Left ventricle myocardium inferior (tissue), 1 donor: Measurements from ENCODE around the gene TANC1. TPM values are rescaled to one million over a fixed set of nuclear protein-coding genes. Genes with fewer than 3 reads are reported as not detected.

Experiments
- DNase-seq: peaks from one replicate; pipeline ENCODE4 v3.0.0-alpha.2; 2020
- H3K27ac ChIP-seq: fragments of 200-600 bp; replicated peaks from 2 replicates; pipeline ENCODE4 v1.8.0; 2021
- H3K27me3 ChIP-seq: fragments of 200-600 bp; 2 replicates; pipeline ENCODE4 v1.8.0; 2021; ENCODE audit warnings: low read depth
- H3K36me3 ChIP-seq: fragments of 200-600 bp; 2 replicates; pipeline ENCODE4 v1.8.0; 2021
- H3K4me1 ChIP-seq: fragments of 200-600 bp; 2 replicates; pipeline ENCODE4 v1.8.0; 2021
- H3K4me3 ChIP-seq: fragments of 200-600 bp; 2 replicates; pipeline ENCODE4 v1.8.0; 2021; ENCODE audit warnings: mild to moderate bottlenecking, moderate library complexity
- H3K9me3 ChIP-seq: fragments of 200-600 bp; replicated peaks from 2 replicates; pipeline ENCODE4 v1.8.0; 2021
- CTCF ChIP-seq: fragments of 200-600 bp; IDR thresholded peaks from 2 replicates; pipeline ENCODE4 v1.8.0; 2021; ENCODE audit warnings: antibody characterized with exemption, mild to moderate bottlenecking, borderline replicate concordance
- intact Hi-C: fragments of 100-400 bp; cut with micrococcal nuclease; formaldehyde crosslinking; loops from one replicate; pipeline ENCODE4 v1.11.0; 2022
- total RNA-seq: library from RNA; stranded (reverse); fragmentation: NEBNext Ultra II Directional; extraction: Animal tissue kit (Norgen Biotek cat#: 25700); gene quantifications from one replicate; pipeline ENCODE4 v1.2.1, GENCODE V29; 2021
- donor health status: DM: no; HTN: yes; CAD: no; lungs with severe emphysema.

The TANC1 gene
- total RNA-seq, 1 donor from 2014 or later: 59.7 TPM

- Histone ChIP-seq H3K27ac (peak overlapping the region; percentile 74), H3K27me3 (no peaks in the 10 kb centered on the region), H3K4me3 (no peak overlapping the region), H3K36me3 (peaks cover 49% of the 10 kb centered on the region), H3K9me3 (no peaks in the 10 kb centered on the region), H3K4me1 (peaks cover 79% of the 10 kb centered on the region)
- intact Hi-C loops: no loop called here
- no peak for TF ChIP-seq CTCF
- no peak for DNase-seq
These were observed 233.1 kb downstream of the TANC1 start for GRCh38 chr2:159201360-159202063.

- H3K4me3 ChIP-seq: no peak overlapping the region
- H3K27ac ChIP-seq: peak overlapping the region; percentile 74
- H3K9me3 ChIP-seq: no peaks in the 10 kb centered on the region
- intact Hi-C loops: no loop called here
- peak; percentile 34 for DNase-seq
- H3K4me1 ChIP-seq: peaks cover 83% of the 10 kb centered on the region
- H3K27me3 ChIP-seq: no peaks in the 10 kb centered on the region
- peaks cover 38% of the 10 kb centered on the region for H3K36me3 ChIP-seq
- TF ChIP-seq CTCF: peak; percentile 19
These were observed 234.2 kb downstream of the TANC1 start for GRCh38 chr2:159202568-159203071.

- no peak overlapping the region for H3K4me3 ChIP-seq
- no peak for TF ChIP-seq CTCF
- H3K9me3 ChIP-seq: no peaks in the 10 kb centered on the region
- no peak for DNase-seq
- peak overlapping the region; percentile 74 for H3K27ac ChIP-seq
- intact Hi-C loops: no loop called here
- H3K27me3 ChIP-seq: no peaks in the 10 kb centered on the region
- H3K4me1 ChIP-seq: peaks cover 84% of the 10 kb centered on the region
- H3K36me3 ChIP-seq: peaks cover 19% of the 10 kb centered on the region
These were observed 236.1 kb downstream of the TANC1 start for GRCh38 chr2:159204381-159205144.

- peak overlapping the region; percentile 69 for H3K27ac ChIP-seq
- no peak for TF ChIP-seq CTCF
- H3K9me3 ChIP-seq: no peaks in the 10 kb centered on the region
- H3K27me3 ChIP-seq: no peaks in the 10 kb centered on the region
- H3K4me1 ChIP-seq: peaks cover 76% of the 10 kb centered on the region
- no peak overlapping the region for H3K4me3 ChIP-seq
- H3K36me3 ChIP-seq: peaks cover 21% of the 10 kb centered on the region
- intact Hi-C loops: no loop called here
- DNase-seq: no peak
These were observed 238.4 kb downstream of the TANC1 start for GRCh38 chr2:159206736-159207380.

GRCh38 chr2:159208438-159208837, 240.0 kb downstream of the TANC1 start:
- H3K27ac ChIP-seq: no peak overlapping the region
- H3K27me3 ChIP-seq: no peaks in the 10 kb centered on the region
- peaks cover 66% of the 10 kb centered on the region for H3K4me1 ChIP-seq
- H3K4me3 ChIP-seq: no peak overlapping the region
- no peaks in the 10 kb centered on the region for H3K9me3 ChIP-seq
- no peak for DNase-seq
- intact Hi-C loops: no loop called here
- H3K36me3 ChIP-seq: peaks cover 35% of the 10 kb centered on the region
- TF ChIP-seq CTCF: no peak
